Adrenal gland (tissue), 5 donors: ENCODE data around the gene CD44.

Experiments
- POLR2A ChIP-seq, 2 donors: fragments of 450-650 bp; IDR thresholded peaks; one replicate each; pipeline ENCODE4 v1.6.1; 2017; ENCODE audit warnings: antibody characterized with exemption in 2 of 2, mild to moderate bottlenecking in 2 of 2, moderate library complexity in 1 of 2
- TF ChIP-seq, protein P1 (sequence below), 6 experiments: fragments of 450-650 bp in 4 of 6; fragments of 200-600 bp in 2 of 6; sonication (generic) in 1 of 6; IDR thresholded peaks; 1 replicate in 5 of 6; 2 replicates in 1 of 6; pipeline versions ENCODE4 v1.5.1 to v1.8.0; 2016 to 2021; ENCODE audit warnings: antibody characterized with exemption in 6 of 6, mild to moderate bottlenecking in 2 of 6, moderate library complexity in 1 of 6
- donor health status: DM: no; HTN: no; CAD: no.

DNA sequence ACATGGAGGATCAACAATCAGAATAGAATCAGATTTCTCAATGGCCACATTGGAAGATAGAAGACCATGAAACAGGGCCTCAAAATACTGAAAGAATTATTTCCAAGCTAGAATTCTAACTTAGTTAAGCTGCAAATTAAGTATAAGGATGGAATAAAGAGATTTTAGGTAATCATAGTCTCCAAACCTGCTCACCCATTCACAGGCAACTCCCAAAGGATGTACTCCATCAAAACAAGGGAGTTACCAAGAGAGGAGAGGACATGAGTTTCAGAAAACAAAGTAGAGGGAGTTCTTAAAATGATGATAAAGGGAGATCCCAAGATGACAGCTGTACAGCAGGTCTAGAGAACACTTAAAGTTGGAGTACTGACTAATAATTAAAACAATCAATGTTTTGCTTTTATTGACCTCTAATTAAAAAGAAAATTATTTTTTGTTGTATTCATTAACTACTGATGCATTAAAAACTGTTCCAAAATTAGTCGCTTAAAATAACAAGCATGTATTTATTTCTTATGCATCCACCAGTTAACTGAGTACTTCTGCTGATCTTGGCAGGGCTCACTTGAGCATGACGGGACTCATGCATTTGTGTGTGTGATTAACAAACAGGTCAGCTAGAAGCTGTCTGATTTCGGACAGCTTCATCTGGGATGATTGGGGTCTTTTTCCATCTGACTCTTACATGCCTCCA, 95.6 kb downstream of the CD44 start:
- TF ChIP-seq, protein P1, sequence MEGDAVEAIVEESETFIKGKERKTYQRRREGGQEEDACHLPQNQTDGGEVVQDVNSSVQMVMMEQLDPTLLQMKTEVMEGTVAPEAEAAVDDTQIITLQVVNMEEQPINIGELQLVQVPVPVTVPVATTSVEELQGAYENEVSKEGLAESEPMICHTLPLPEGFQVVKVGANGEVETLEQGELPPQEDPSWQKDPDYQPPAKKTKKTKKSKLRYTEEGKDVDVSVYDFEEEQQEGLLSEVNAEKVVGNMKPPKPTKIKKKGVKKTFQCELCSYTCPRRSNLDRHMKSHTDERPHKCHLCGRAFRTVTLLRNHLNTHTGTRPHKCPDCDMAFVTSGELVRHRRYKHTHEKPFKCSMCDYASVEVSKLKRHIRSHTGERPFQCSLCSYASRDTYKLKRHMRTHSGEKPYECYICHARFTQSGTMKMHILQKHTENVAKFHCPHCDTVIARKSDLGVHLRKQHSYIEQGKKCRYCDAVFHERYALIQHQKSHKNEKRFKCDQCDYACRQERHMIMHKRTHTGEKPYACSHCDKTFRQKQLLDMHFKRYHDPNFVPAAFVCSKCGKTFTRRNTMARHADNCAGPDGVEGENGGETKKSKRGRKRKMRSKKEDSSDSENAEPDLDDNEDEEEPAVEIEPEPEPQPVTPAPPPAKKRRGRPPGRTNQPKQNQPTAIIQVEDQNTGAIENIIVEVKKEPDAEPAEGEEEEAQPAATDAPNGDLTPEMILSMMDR (IDR thresholded peaks at IDR 0.05), result no peak
- no peak for TF ChIP-seq POLR2A (IDR thresholded peaks at IDR 0.05)
